Measurements from ENCODE around the gene CPNE6. TPM values are rescaled to one million over a fixed set of nuclear protein-coding genes. Genes with fewer than 3 reads are reported as not detected.

CPNE6 gene
- total and polyA plus RNA-seq, 2 of the 13 experiments (the other 11 are each of a cell fraction or from before 2014, with no cell fraction given): not detected

- peak; percentile 75 for TF ChIP-seq ZNF407 (CRISPR knock-in tag; IDR thresholded peaks at IDR 0.05; ENCODE audit: not compliant biosample characterization)
- no peak for TF ChIP-seq ZFY (CRISPR knock-in tag; IDR thresholded peaks at IDR 0.05)
- TF ChIP-seq ETS1 (CRISPR knock-in tag; IDR thresholded peaks at IDR 0.05): no peak
- no peak for TF ChIP-seq NFKB2 (CRISPR knock-in tag; IDR thresholded peaks at IDR 0.05; ENCODE audit: borderline replicate concordance)
- TF ChIP-seq ZNF598 (CRISPR knock-in tag; IDR thresholded peaks at IDR 0.05; ENCODE audit: borderline replicate concordance): no peak
- no peak for TF ChIP-seq THAP8 (CRISPR knock-in tag; IDR thresholded peaks at IDR 0.05; ENCODE audit: borderline replicate concordance)
- TF ChIP-seq ZBTB8A (CRISPR knock-in tag; IDR thresholded peaks at IDR 0.05; ENCODE audit: borderline replicate concordance, low read depth): no peak
- no peak for TF ChIP-seq ZNF75D (CRISPR knock-in tag; IDR thresholded peaks at IDR 0.05; ENCODE audit: borderline replicate concordance)
- no peak for TF ChIP-seq KLF13 (CRISPR knock-in tag; IDR thresholded peaks at IDR 0.05)
- TF ChIP-seq MLX (CRISPR knock-in tag; IDR thresholded peaks at IDR 0.05): no peak
- TF ChIP-seq ZNF160 (CRISPR knock-in tag; IDR thresholded peaks at IDR 0.05): no peak
- no peak; the same call in 1 of the 2 replicates for TF ChIP-seq ZKSCAN1 (IDR thresholded peaks at IDR 0.05; ENCODE audit: low read length)
- TF ChIP-seq BRCA1 (CRISPR knock-in tag; IDR thresholded peaks at IDR 0.05): 0 out of 2 replicates have a peak, but pooled peaks have one; percentile 18
- no peak for TF ChIP-seq GLMP (CRISPR knock-in tag; IDR thresholded peaks at IDR 0.05; ENCODE audit: borderline replicate concordance)
- no peak for TF ChIP-seq ZNF274 (CRISPR knock-in tag; IDR thresholded peaks at IDR 0.05)
- TF ChIP-seq SUZ12 (IDR thresholded peaks at IDR 0.05; ENCODE audit: low read depth, low read length): no peak
- no peak for TF ChIP-seq SIN3A (IDR thresholded peaks at IDR 0.05; ENCODE audit: borderline replicate concordance, low read depth, low read length)
- 0 out of 2 replicates have a peak, but pooled peaks have one; percentile 29 for TF ChIP-seq PHF8 (CRISPR knock-in tag; IDR thresholded peaks at IDR 0.05)
Measured at GRCh38 chr14:24058260-24058950, 13.0 kb upstream of the CPNE6 start (continued).

All from HepG2 (cell line).